T-helper 1 cell treated with Interleukin-12 subunit alpha and Interleukin-12 subunit beta and Interleukin-4 antibody, amounts not matched to agents 30 μg/mL and 1 μg/mL, for 36 hours (primary cell): ENCODE results near the gene A3GALT2.

ENCODE experiments used
- H3K27ac Mint-ChIP-seq: one replicate; pipeline ENCODE4 v1.8.0; 2021; ENCODE audit warnings: mild to moderate bottlenecking, mixed read lengths
- H3K27me3 Mint-ChIP-seq: one replicate; pipeline ENCODE4 v1.8.0; 2021; ENCODE audit warnings: low read depth, mixed read lengths
- H3K36me3 Mint-ChIP-seq: one replicate; pipeline ENCODE4 v1.8.0; 2021; ENCODE audit warnings: low read depth, mixed read lengths
- H3K4me1 Mint-ChIP-seq: one replicate; pipeline ENCODE4 v1.8.0; 2021; ENCODE audit warnings: low read depth, mixed read lengths
- H3K4me3 Mint-ChIP-seq: one replicate; pipeline ENCODE4 v1.8.0; 2021; ENCODE audit warnings: mild to moderate bottlenecking, moderate library complexity, mixed read lengths
- H3K9me3 Mint-ChIP-seq: one replicate; pipeline ENCODE4 v1.8.0; 2021; ENCODE audit warnings: mixed read lengths

The A3GALT2 gene

GRCh38 chr1:33273961-33274371 lies 46.9 kb downstream of the A3GALT2 start:
- peaks cover 2% of the 10 kb centered on the region for H3K36me3 Mint-ChIP-seq
- peaks cover 11% of the 10 kb centered on the region for H3K4me1 Mint-ChIP-seq
- H3K4me3 Mint-ChIP-seq: no peak overlapping the region
- no peaks in the 10 kb centered on the region for H3K9me3 Mint-ChIP-seq
- no peaks in the 10 kb centered on the region for H3K27me3 Mint-ChIP-seq
- H3K27ac Mint-ChIP-seq: no peak overlapping the region

- H3K27ac Mint-ChIP-seq: no peak overlapping the region
- no peaks in the 10 kb centered on the region for H3K9me3 Mint-ChIP-seq
- H3K36me3 Mint-ChIP-seq: peaks cover 2% of the 10 kb centered on the region
- H3K4me3 Mint-ChIP-seq: no peak overlapping the region
- no peaks in the 10 kb centered on the region for H3K27me3 Mint-ChIP-seq
- peaks cover 11% of the 10 kb centered on the region for H3K4me1 Mint-ChIP-seq
These were observed 47.5 kb downstream of the A3GALT2 start for GRCh38 chr1:33273406-33273805.

GRCh38 chr1:33272930-33273329 lies 48.0 kb downstream of the A3GALT2 start:
- Mint-ChIP-seq H3K27me3 (no peaks in the 10 kb centered on the region), H3K27ac (no peak overlapping the region), H3K9me3 (no peaks in the 10 kb centered on the region), H3K4me3 (no peak overlapping the region), H3K36me3 (peaks cover 2% of the 10 kb centered on the region), H3K4me1 (peaks cover 11% of the 10 kb centered on the region)

GRCh38 chr1:33272509-33272908 lies 48.4 kb downstream of the A3GALT2 start:
- Mint-ChIP-seq H3K27me3 (no peaks in the 10 kb centered on the region), H3K4me1 (peaks cover 11% of the 10 kb centered on the region), H3K9me3 (no peaks in the 10 kb centered on the region), H3K4me3 (no peak overlapping the region), H3K27ac (no peak overlapping the region), H3K36me3 (peaks cover 2% of the 10 kb centered on the region)

- no peaks in the 10 kb centered on the region for H3K9me3 Mint-ChIP-seq
- no peaks in the 10 kb centered on the region for H3K27me3 Mint-ChIP-seq
- no peak overlapping the region for H3K4me3 Mint-ChIP-seq
- peaks cover 11% of the 10 kb centered on the region for H3K4me1 Mint-ChIP-seq
- H3K36me3 Mint-ChIP-seq: no peaks in the 10 kb centered on the region
- H3K27ac Mint-ChIP-seq: no peak overlapping the region
These were observed 49.0 kb downstream of the A3GALT2 start for GRCh38 chr1:33271666-33272505.

GRCh38 chr1:33270808-33271465 lies 50.0 kb downstream of the A3GALT2 start:
- Mint-ChIP-seq H3K4me3 (no peak overlapping the region), H3K36me3 (no peaks in the 10 kb centered on the region), H3K4me1 (peaks cover 11% of the 10 kb centered on the region), H3K9me3 (no peaks in the 10 kb centered on the region), H3K27ac (no peak overlapping the region), H3K27me3 (no peaks in the 10 kb centered on the region)

GRCh38 chr1:33270379-33270778 lies 50.5 kb downstream of the A3GALT2 start:
- H3K4me1 Mint-ChIP-seq: peaks cover 11% of the 10 kb centered on the region

GRCh38 chr1:33269621-33270020 lies 51.3 kb downstream of the A3GALT2 start:
- Mint-ChIP-seq H3K4me3 (no peak overlapping the region), H3K4me1 (peaks cover 11% of the 10 kb centered on the region), H3K36me3 (no peaks in the 10 kb centered on the region), H3K27ac (no peak overlapping the region), H3K9me3 (no peaks in the 10 kb centered on the region), H3K27me3 (no peaks in the 10 kb centered on the region)

More at GRCh38 chr1:33270379-33270778, 50.5 kb downstream of the A3GALT2 start:
- no peaks in the 10 kb centered on the region for H3K27me3 Mint-ChIP-seq
- H3K4me3 Mint-ChIP-seq: no peak overlapping the region
- H3K36me3 Mint-ChIP-seq: no peaks in the 10 kb centered on the region
- H3K9me3 Mint-ChIP-seq: no peaks in the 10 kb centered on the region
- H3K27ac Mint-ChIP-seq: no peak overlapping the region

GRCh38 chr1:33268927-33269610 lies 51.8 kb downstream of the A3GALT2 start:
- Mint-ChIP-seq H3K36me3 (no peaks in the 10 kb centered on the region), H3K9me3 (no peaks in the 10 kb centered on the region), H3K27me3 (no peaks in the 10 kb centered on the region), H3K4me1 (peaks cover 11% of the 10 kb centered on the region), H3K27ac (no peak overlapping the region), H3K4me3 (no peak overlapping the region)

- no peaks in the 10 kb centered on the region for H3K27me3 Mint-ChIP-seq
- no peak overlapping the region for H3K4me3 Mint-ChIP-seq
- no peaks in the 10 kb centered on the region for H3K9me3 Mint-ChIP-seq
- no peak overlapping the region for H3K27ac Mint-ChIP-seq
- peaks cover 9% of the 10 kb centered on the region for H3K4me1 Mint-ChIP-seq
- no peaks in the 10 kb centered on the region for H3K36me3 Mint-ChIP-seq
These were observed 52.4 kb downstream of the A3GALT2 start for GRCh38 chr1:33268457-33268856.

- H3K9me3 Mint-ChIP-seq: no peaks in the 10 kb centered on the region
- peaks cover 2% of the 10 kb centered on the region for H3K4me1 Mint-ChIP-seq
- no peak overlapping the region for H3K27ac Mint-ChIP-seq
- H3K27me3 Mint-ChIP-seq: no peaks in the 10 kb centered on the region
- H3K36me3 Mint-ChIP-seq: no peaks in the 10 kb centered on the region
- H3K4me3 Mint-ChIP-seq: no peak overlapping the region
These were observed 53.3 kb downstream of the A3GALT2 start for GRCh38 chr1:33267468-33268205.

- Mint-ChIP-seq H3K4me1 (no peaks in the 10 kb centered on the region), H3K9me3 (no peaks in the 10 kb centered on the region), H3K4me3 (no peak overlapping the region), H3K36me3 (no peaks in the 10 kb centered on the region), H3K27me3 (no peaks in the 10 kb centered on the region), H3K27ac (no peak overlapping the region)
These were observed 54.1 kb downstream of the A3GALT2 start for GRCh38 chr1:33266766-33267165.

GRCh38 chr1:33265780-33266605 lies 54.9 kb downstream of the A3GALT2 start:
- H3K36me3 Mint-ChIP-seq: no peaks in the 10 kb centered on the region
- peaks cover 8% of the 10 kb centered on the region for H3K4me1 Mint-ChIP-seq
- H3K4me3 Mint-ChIP-seq: no peak overlapping the region
- no peak overlapping the region for H3K27ac Mint-ChIP-seq
- H3K9me3 Mint-ChIP-seq: no peaks in the 10 kb centered on the region
- no peaks in the 10 kb centered on the region for H3K27me3 Mint-ChIP-seq
